Measurements from ENCODE around the gene KIAA1755.
A peak's percentile ranks its signal among the peaks of the same experiment; 100 is the strongest.
"Not testable (repeated sequence)": the region's sequence is repeated elsewhere in the genome, so short reads cannot be mapped to it uniquely, and the experiment has no call there.

KIAA1755 gene

GRCh38 chr20:38290829-38291814, 30.6 kb upstream of the KIAA1755 start:
- no peak overlapping the region for H3K4me3 ChIP-seq (ENCODE audit: low read depth, low read length)
- DNase-seq (ENCODE audit: low read depth): no peak

- no peak for DNase-seq (ENCODE audit: low read depth)
- no peak overlapping the region for H3K4me3 ChIP-seq (ENCODE audit: low read depth, low read length)
These were observed 26.3 kb upstream of the KIAA1755 start for GRCh38 chr20:38286586-38287531.

- DNase-seq (ENCODE audit: low read depth): no peak
- H3K4me3 ChIP-seq (ENCODE audit: low read depth, low read length): no peak overlapping the region
These were observed 24.4 kb upstream of the KIAA1755 start for GRCh38 chr20:38284893-38285444.

GRCh38 chr20:38284066-38284650, 23.6 kb upstream of the KIAA1755 start:
- not testable (repeated sequence) for DNase-seq (ENCODE audit: low read depth); H3K4me3 ChIP-seq (ENCODE audit: low read depth, low read length)

GRCh38 chr20:38283236-38283635, 22.7 kb upstream of the KIAA1755 start:
- DNase-seq (ENCODE audit: low read depth): no peak

GRCh38 chr20:38281176-38281915, 20.8 kb upstream of the KIAA1755 start:
- DNase-seq (ENCODE audit: low read depth); H3K4me3 ChIP-seq (ENCODE audit: low read depth, low read length): not testable (repeated sequence)

More at GRCh38 chr20:38283236-38283635, 22.7 kb upstream of the KIAA1755 start:
- no peak overlapping the region for H3K4me3 ChIP-seq (ENCODE audit: low read depth, low read length)

GRCh38 chr20:38278763-38279162, 18.2 kb upstream of the KIAA1755 start:
- no peak overlapping the region for H3K4me3 ChIP-seq (ENCODE audit: low read depth, low read length)
- no peak for DNase-seq (ENCODE audit: low read depth)

- no peak for DNase-seq (ENCODE audit: low read depth)
These were observed 17.6 kb upstream of the KIAA1755 start for GRCh38 chr20:38278131-38278530.

GRCh38 chr20:38277691-38278090, 17.2 kb upstream of the KIAA1755 start:
- no peak overlapping the region for H3K4me3 ChIP-seq (ENCODE audit: low read depth, low read length)
- no peak for DNase-seq (ENCODE audit: low read depth)

More at GRCh38 chr20:38278131-38278530, 17.6 kb upstream of the KIAA1755 start:
- H3K4me3 ChIP-seq (ENCODE audit: low read depth, low read length): no peak overlapping the region

GRCh38 chr20:38277285-38277684, 16.8 kb upstream of the KIAA1755 start:
- no peak overlapping the region for H3K4me3 ChIP-seq (ENCODE audit: low read depth, low read length)
- DNase-seq (ENCODE audit: low read depth): no peak

- DNase-seq (ENCODE audit: low read depth): no peak
These were observed 15.4 kb upstream of the KIAA1755 start for GRCh38 chr20:38275815-38276550.

GRCh38 chr20:38272961-38273360, 12.4 kb upstream of the KIAA1755 start:
- peak; percentile 47 for DNase-seq (ENCODE audit: low read depth)
- no peak overlapping the region for H3K4me3 ChIP-seq (ENCODE audit: low read depth, low read length)

More at GRCh38 chr20:38275815-38276550, 15.4 kb upstream of the KIAA1755 start:
- H3K4me3 ChIP-seq (ENCODE audit: low read depth, low read length): no peak overlapping the region

GRCh38 chr20:38272398-38272797, 11.9 kb upstream of the KIAA1755 start:
- DNase-seq (ENCODE audit: low read depth): no peak
- H3K4me3 ChIP-seq (ENCODE audit: low read depth, low read length): no peak overlapping the region

- DNase-seq (ENCODE audit: low read depth): no peak
- no peak overlapping the region for H3K4me3 ChIP-seq (ENCODE audit: low read depth, low read length)
These were observed 11.1 kb upstream of the KIAA1755 start for GRCh38 chr20:38271608-38272120.

GRCh38 chr20:38270869-38271605, 10.5 kb upstream of the KIAA1755 start:
- no peak overlapping the region for H3K4me3 ChIP-seq (ENCODE audit: low read depth, low read length)
- DNase-seq (ENCODE audit: low read depth): peak; percentile 95

- H3K4me3 ChIP-seq (ENCODE audit: low read depth, low read length): no peak overlapping the region
- DNase-seq (ENCODE audit: low read depth): no peak
These were observed 9.2 kb upstream of the KIAA1755 start for GRCh38 chr20:38269715-38270114.

- H3K4me3 ChIP-seq (ENCODE audit: low read depth, low read length): no peak overlapping the region
- DNase-seq (ENCODE audit: low read depth): no peak
These were observed 8.5 kb upstream of the KIAA1755 start for GRCh38 chr20:38269040-38269439.

Measured in skeletal muscle cell (primary cell).